HL-60 (cell line): ENCODE results near the gene TMEM151B.
"Not testable (repeated sequence)": the region's sequence is repeated elsewhere in the genome, so short reads cannot be mapped to it uniquely, and the experiment has no call there.

Experiments used
- DNase-seq, 2 experiments: peaks; one replicate each; pipeline ENCODE4 v3.0.0-alpha.2; 2010 to 2020; ENCODE audit warnings: low read depth in 1 of 2, low spot score in 1 of 2
- H3K27ac ChIP-seq: fragments of 250-450 bp; sonication (Bioruptor Pico); replicated peaks from 2 replicates; pipeline ENCODE4 v1.5.1; 2020; ENCODE audit warnings: mild to moderate bottlenecking, moderate library complexity
- H3K27me3 ChIP-seq: fragments of 250-450 bp; sonication (Bioruptor Pico); 2 replicates; pipeline ENCODE4 v1.5.1; 2021; ENCODE audit warnings: mild to moderate bottlenecking, moderate library complexity; ENCODE audit not compliant: insufficient read depth, poor library complexity, severe bottlenecking
- H3K4me3 ChIP-seq: replicated peaks from 2 replicates; pipeline ENCODE4 v1.5.1; 2011; ENCODE audit warnings: mild to moderate bottlenecking, control low read depth, low read length; ENCODE audit not compliant: insufficient read depth
- CTCF ChIP-seq: IDR thresholded peaks from one replicate; pipeline ENCODE4 v1.5.1; 2011; ENCODE audit warnings: low read length, control low read depth, inconsistent platforms; ENCODE audit not compliant: insufficient read depth
- GABPA ChIP-seq: IDR thresholded peaks from 2 replicates; pipeline ENCODE4 v1.6.1; 2012; ENCODE audit warnings: low read depth
- POLR2AphosphoS5 ChIP-seq: IDR thresholded peaks from 2 replicates; pipeline ENCODE4 v1.6.1; 2012; ENCODE audit warnings: low read depth
- REST ChIP-seq: IDR thresholded peaks from 2 replicates; pipeline ENCODE4 v1.6.1; 2012; ENCODE audit warnings: low read depth; ENCODE audit not compliant: insufficient replicate concordance
- SPI1 ChIP-seq: IDR thresholded peaks from 2 replicates; pipeline ENCODE4 v1.6.1; 2012; ENCODE audit warnings: low read depth, mild to moderate bottlenecking, borderline replicate concordance

TMEM151B gene

DNA sequence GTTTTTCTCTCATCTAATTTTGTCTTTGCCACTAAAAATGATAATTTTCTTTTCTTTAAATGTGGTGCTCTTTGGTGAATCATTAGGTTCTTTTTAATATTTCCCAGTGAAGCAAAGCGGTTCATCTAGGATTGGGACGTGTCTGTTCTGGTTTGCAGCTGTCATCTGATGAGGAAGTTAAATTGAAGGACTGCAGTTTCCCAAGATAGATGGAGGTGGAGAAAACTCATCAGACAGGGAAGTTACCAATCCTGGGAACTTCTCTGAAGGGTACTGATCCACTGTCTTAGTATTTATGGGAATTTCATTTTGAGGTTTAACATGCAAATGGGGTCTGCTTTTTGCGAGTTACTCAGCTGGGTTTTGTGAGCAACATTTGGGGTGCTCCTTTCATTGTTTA is 45.3 kb downstream of the TMEM151B start:
- no peak overlapping the region for H3K4me3 ChIP-seq
- TF ChIP-seq REST, result no peak
- no peak for TF ChIP-seq CTCF
- no peak for TF ChIP-seq SPI1
- no peak for TF ChIP-seq POLR2AphosphoS5
- DNase-seq, result peak in 1 of 2 experiments; percentile 14
- H3K27ac ChIP-seq, result no peak overlapping the region
- H3K27me3 ChIP-seq, result peaks cover 2% of the 10 kb centered on the region

DNA sequence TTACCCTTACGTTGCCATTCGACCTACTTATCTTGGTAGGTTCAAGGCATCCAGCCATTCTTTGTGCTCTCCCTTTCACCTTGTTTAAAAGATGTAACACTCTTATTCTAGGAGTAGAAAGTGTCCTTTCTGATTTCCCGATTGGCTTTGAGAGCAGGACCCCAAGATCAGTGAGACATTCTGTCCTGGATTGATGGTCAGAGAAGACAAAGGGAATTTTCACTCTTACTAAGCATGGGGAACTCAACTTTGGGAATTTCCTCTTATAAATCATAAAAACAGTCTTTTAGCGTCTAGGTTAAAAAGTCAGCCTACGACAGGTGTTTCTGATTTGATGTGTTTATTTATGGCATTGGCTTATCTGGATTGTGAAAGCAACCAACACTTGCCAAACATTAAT is 45.7 kb downstream of the TMEM151B start:
- no peak for DNase-seq
- H3K4me3 ChIP-seq, result no peak overlapping the region
- H3K27me3 ChIP-seq, result peaks cover 2% of the 10 kb centered on the region
- H3K27ac ChIP-seq, result no peak overlapping the region
- TF ChIP-seq POLR2AphosphoS5 (no peak), CTCF (no peak)

DNA sequence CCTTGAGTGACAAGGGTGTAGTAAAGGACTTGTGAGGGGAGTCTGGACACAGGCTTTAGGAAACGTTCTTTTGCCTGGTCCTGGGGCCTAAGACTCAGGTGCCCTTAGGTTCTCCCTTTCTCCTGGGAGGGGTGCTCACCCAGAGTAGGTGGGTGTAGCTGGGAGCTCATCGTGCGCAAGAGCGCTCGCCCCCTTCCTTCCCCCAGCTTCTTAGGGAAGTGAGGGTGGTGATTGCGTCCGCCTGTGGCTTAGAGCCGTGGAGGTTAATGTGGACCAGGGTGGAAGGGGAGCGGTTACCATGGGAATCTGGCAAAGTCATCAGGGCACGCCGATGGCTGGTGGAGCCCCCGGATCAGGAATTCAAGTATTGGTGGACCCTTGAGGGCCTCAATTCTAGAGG is 46.2 kb downstream of the TMEM151B start:
- no peak overlapping the region for H3K4me3 ChIP-seq
- H3K27ac ChIP-seq, result no peak overlapping the region
- H3K27me3 ChIP-seq, result peaks cover 2% of the 10 kb centered on the region
- TF ChIP-seq SPI1, result peak; percentile 39; the same call in 1 of the 2 replicates
- TF ChIP-seq CTCF, result no peak
- peak in 1 of 2 experiments; percentile 49 for DNase-seq

- DNase-seq, H3K27me3 ChIP-seq, H3K4me3 ChIP-seq, H3K27ac ChIP-seq: not testable (repeated sequence)
Observed at GRCh38 chr6:44317136-44317631, 46.9 kb downstream of the TMEM151B start.

DNA sequence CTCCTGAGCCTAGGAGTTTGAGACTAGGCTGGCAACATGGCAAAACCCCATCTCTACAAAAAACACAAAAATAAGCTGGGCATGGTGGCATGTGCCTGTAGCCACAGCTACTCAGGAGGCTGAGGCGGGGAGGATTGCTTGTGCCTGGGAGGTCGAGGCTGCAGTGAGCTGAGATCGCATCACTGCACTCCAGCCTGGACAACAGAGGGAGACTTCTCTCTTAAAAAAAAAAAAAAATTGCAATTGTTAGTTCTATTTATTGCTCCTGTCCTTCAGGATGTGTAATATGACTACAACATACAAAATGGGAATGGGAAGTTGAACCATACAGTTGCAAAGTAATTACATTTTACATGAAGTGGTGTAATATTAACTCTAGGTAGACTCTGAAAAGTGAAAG is 51.0 kb downstream of the TMEM151B start:
- no peak for DNase-seq
- Histone ChIP-seq H3K4me3 (no peak overlapping the region), H3K27me3 (peaks cover 2% of the 10 kb centered on the region), H3K27ac (no peak overlapping the region)
- TF ChIP-seq GABPA (no peak), SPI1 (no peak), CTCF (no peak), REST (no peak), POLR2AphosphoS5 (no peak)
